GM12892 (cell line): Measurements from ENCODE around the gene ZFR2.

Experiments used
- POLR2A ChIP-seq: IDR thresholded peaks from 2 replicates; pipeline ENCODE4 v1.6.1; 2011; ENCODE audit warnings: low read depth, low read length, control low read depth
- POLR2AphosphoS5 ChIP-seq: IDR thresholded peaks from 2 replicates; pipeline ENCODE4 v1.6.1; 2011; ENCODE audit warnings: low read depth, low read length, control low read depth
- TAF1 ChIP-seq: IDR thresholded peaks from 2 replicates; pipeline ENCODE4 v1.6.1; 2011; ENCODE audit warnings: low read depth, mild to moderate bottlenecking, control low read depth, low read length, borderline replicate concordance

- TF ChIP-seq POLR2AphosphoS5 (no peak), POLR2A (no peak), TAF1 (no peak)
Observed at GRCh38 chr19:3862826-3863500, 5.9 kb downstream of the ZFR2 start.
